K562 (cell line): ENCODE measurements around the gene SLC25A1. TPM values are rescaled to one million over a fixed set of nuclear protein-coding genes. Genes with fewer than 3 reads are reported as not detected.
A peak's percentile ranks its signal among the peaks of the same experiment; 100 is the strongest.

Experiments used
- ATAC-seq: fragments of 200-7000 bp; cut with Tn5 transposase; 3 replicates; pipeline ENCODE4 v1.9.1; 2020; ENCODE audit warnings: moderate library complexity
- BruUV-seq: library from RNA; stranded (reverse); fragments of 400-500 nt; replicated peaks from 2 replicates; lab custom pipeline; 2021; lab: Mats Ljungman, UMichigan
- CTCF ChIA-PET: fragments of 300-600 bp; formaldehyde crosslinking; extraction: SDS; loops from one replicate; lab custom pipeline; 2021; ENCODE audit warnings: low intra/inter-chr PET ratio; lab: Yijun Ruan, JAX
- POLR2A ChIA-PET: fragments of 300-600, 350-650 bp; sonication (Branson Sonifier 250); formaldehyde crosslinking; extraction: SDS; loops from one replicate; lab custom pipeline; 2021; ENCODE audit warnings: antibody characterized with exemption, inconsistent platforms; lab: Yijun Ruan, JAX
- DNase-seq, 4 experiments: peaks; one replicate each; pipeline versions ENCODE4 v3.0.0 to v3.0.0-alpha.2; 2011 to 2018; ENCODE audit warnings: low spot score in 3 of 4, mixed read lengths in 3 of 4; ENCODE audit errors: extremely low read depth in 1 of 4
- FAIRE-seq: peaks from 2 replicates; lab custom pipeline; 2011; peaks lifted over from hg19 to GRCh38; lab: Jason Lieb, UNC
- H2AFZ ChIP-seq: 2 replicates; pipeline ENCODE4 v1.6.0; 2011; ENCODE audit warnings: low read depth, low read length, control low read depth, inconsistent platforms
- H3K27ac ChIP-seq: fragments of 200-600 bp; 3 replicates; pipeline ENCODE4 v1.8.0; 2011; ENCODE audit warnings: low read depth, mild to moderate bottlenecking, control low read depth, inconsistent platforms, low read length, moderate library complexity, mixed read lengths; ENCODE audit errors: extremely low read depth
- H3K27me3 ChIP-seq, 2 experiments: fragments of 300-600 bp in 1 of 2; 2 replicates in 1 of 2; 3 replicates in 1 of 2; pipeline versions ENCODE4 v1.6.0 to v1.8.0; 2011; ENCODE audit warnings: inconsistent platforms in 2 of 2, low read length in 2 of 2, mild to moderate bottlenecking in 1 of 2, mixed read lengths in 1 of 2, moderate library complexity in 1 of 2; ENCODE audit not compliant: control insufficient read depth in 2 of 2, insufficient read depth in 2 of 2
- H3K36me3 ChIP-seq: fragments of 300-600 bp; 3 replicates; pipeline ENCODE4 v1.8.0; 2011; ENCODE audit warnings: mild to moderate bottlenecking, low read length, inconsistent platforms; ENCODE audit not compliant: control insufficient read depth, insufficient read depth
- H3K4me1 ChIP-seq, 2 experiments: fragments of 200-600 bp in 1 of 2; replicated peaks in 1 of 2; 2 replicates in 1 of 2; 3 replicates in 1 of 2; pipeline versions ENCODE4 v1.5.1 to v1.8.0; 2011; ENCODE audit warnings: inconsistent platforms in 2 of 2, low read length in 2 of 2, mild to moderate bottlenecking in 1 of 2, mixed read lengths in 1 of 2, moderate library complexity in 1 of 2; ENCODE audit not compliant: control insufficient read depth in 2 of 2, insufficient read depth in 2 of 2
- H3K4me2 ChIP-seq: 2 replicates; pipeline ENCODE4 v1.6.1; 2011; ENCODE audit warnings: low read length, control low read depth, inconsistent platforms, mixed read lengths; ENCODE audit not compliant: insufficient read depth
- H3K4me3 ChIP-seq: fragments of 200-600 bp; sonication (generic), shearing (Covaris generic); 2 replicates; pipeline ENCODE4 v1.5.1; 2016; ENCODE audit warnings: control low read depth, inconsistent platforms
- H3K79me2 ChIP-seq: fragments of 200-600 bp; 3 replicates; pipeline ENCODE4 v1.8.0; 2011; ENCODE audit warnings: low read length, inconsistent platforms; ENCODE audit not compliant: control insufficient read depth, insufficient read depth
- H3K9ac ChIP-seq, 2 experiments: 2 replicates each; pipeline versions ENCODE4 v1.6.0 to v1.6.1; 2011; ENCODE audit warnings: low read depth in 2 of 2, low read length in 2 of 2, control low read depth in 1 of 2, inconsistent platforms in 1 of 2, mild to moderate bottlenecking in 1 of 2, mixed read lengths in 1 of 2; ENCODE audit not compliant: insufficient read depth in 1 of 2
- H3K9me1 ChIP-seq: one replicate; pipeline ENCODE4 v1.6.0; 2011; ENCODE audit warnings: inconsistent platforms, mild to moderate bottlenecking, low read length, moderate library complexity; ENCODE audit not compliant: control insufficient read depth, insufficient read depth
- H3K9me3 ChIP-seq: replicated peaks from 2 replicates; pipeline ENCODE4 v1.5.1; 2011; ENCODE audit warnings: low read depth, low read length, inconsistent platforms; ENCODE audit not compliant: control insufficient read depth, insufficient read depth
- H4K20me1 ChIP-seq: replicated peaks from 2 replicates; pipeline ENCODE4 v1.6.1; 2011; ENCODE audit warnings: low read length, inconsistent platforms, mixed read lengths; ENCODE audit not compliant: control insufficient read depth, insufficient read depth
- AFF1 ChIP-seq, 2 experiments: fragments of 450-650 bp; IDR thresholded peaks; 2 replicates each; pipeline ENCODE4 v1.6.1; 2018; ENCODE audit warnings: mild to moderate bottlenecking in 2 of 2, low read depth in 1 of 2; ENCODE audit not compliant: partially characterized antibody in 2 of 2
- CBX3 ChIP-seq, 2 experiments: IDR thresholded peaks; 1 replicate in 1 of 2; 2 replicates in 1 of 2; pipeline ENCODE4 v1.6.1; 2012; ENCODE audit warnings: inconsistent platforms in 2 of 2, low read length in 2 of 2, borderline replicate concordance in 1 of 2, control low read depth in 1 of 2
- ELF1 ChIP-seq: fragments of 200-800 bp; sonication (Bioruptor generic); IDR thresholded peaks from 2 replicates; pipeline ENCODE4 v1.6.1; 2016; ENCODE audit warnings: missing genetic modification characterization, missing compliant biosample characterization
- EP300 ChIP-seq: IDR thresholded peaks from 2 replicates; pipeline ENCODE4 v1.6.1; 2012; ENCODE audit warnings: low read length, improper control_type of control experiment
- GABPB1 ChIP-seq: sonication (generic); formaldehyde crosslinking; IDR thresholded peaks from 2 replicates; pipeline ENCODE4 v1.8.0; 2022; ENCODE audit warnings: mild to moderate bottlenecking, missing genetic modification reagents
- MIER1 ChIP-seq: fragments of 450-650 bp; IDR thresholded peaks from 2 replicates; pipeline ENCODE4 v1.6.1; 2016; ENCODE audit warnings: antibody characterized with exemption, mild to moderate bottlenecking, low read depth
- PKNOX1 ChIP-seq: fragments of 450-650 bp; IDR thresholded peaks from 2 replicates; pipeline ENCODE4 v1.6.1; 2016
- RAD21 ChIP-seq, 2 experiments: fragments of 250-450 bp in 1 of 2; fragments of 450-650 bp in 1 of 2; sonication (Bioruptor Pico) in 1 of 2; formaldehyde crosslinking in 1 of 2; IDR thresholded peaks in 1 of 2; conservative IDR thresholded peaks in 1 of 2; 2 replicates each; pipeline versions ENCODE4 v1.4.0 to v1.8.0; 2020 to 2022; ENCODE audit warnings: mild to moderate bottlenecking in 2 of 2, moderate library complexity in 1 of 2
- SMAD4 ChIP-seq: fragments of 250-450 bp; sonication (Bioruptor Pico); conservative IDR thresholded peaks from 2 replicates; pipeline ENCODE4 v1.8.0; 2021; ENCODE audit warnings: inconsistent platforms, mild to moderate bottlenecking, moderate library complexity
- ZNF3 ChIP-seq: fragments of 250-450 bp; sonication (Bioruptor Pico); IDR thresholded peaks from 2 replicates; pipeline ENCODE4 v1.5.0; 2021; ENCODE audit warnings: mild to moderate bottlenecking, moderate library complexity
- WGBS: fragments of 100-300 bp; shearing (Covaris generic); methylation state at CpG from one replicate; pipeline ENCODE4 v1.1.6; 2016; ENCODE audit warnings: low coverage, mixed read lengths; ENCODE audit not compliant: insufficient coverage; ENCODE audit errors: missing lambda C conversion rate; 5-methylcytosine and 5-hydroxymethylcytosine counted together
- in situ Hi-C: fragments of 300-500 bp; cut with MboI; formaldehyde crosslinking; loops from 4 replicates; pipeline ENCODE4 v1.15.0; 2018; ENCODE audit warnings: inconsistent platforms, mixed read lengths
- intact Hi-C: fragments of 100-400 bp; cut with micrococcal nuclease; formaldehyde crosslinking; loops from 2 replicates; pipeline ENCODE4 v1.14.2; 2022
- polyA plus RNA-seq, 8 experiments: library from polyadenylated mRNA; depleted of rRNA in 4 of 8; stranded (reverse) in 5 of 8; unstranded in 3 of 8; fragments of >200 nt; fragmentation: Nextera tagmentation in 2 of 8; fragmentation: Illumina TruSeq in 1 of 8; extraction: Ambion mirVana in 2 of 8; extraction: Trizol in 1 of 8; gene quantifications; 2 replicates each; pipeline versions ENCODE4 v1.2.1 to v1.2.3, GENCODE V29; 2011 to 2014; ENCODE audit warnings: inconsistent platforms in 1 of 8, missing spikeins in 1 of 8
- total RNA-seq, 7 experiments: library from RNA; depleted of rRNA in 6 of 7; stranded (reverse); fragments of >200 nt in 6 of 7; fragmentation: Illumina TruSeq in 2 of 7; extraction: Trizol in 2 of 7; gene quantifications; 2 replicates each; pipeline versions ENCODE4 v1.2.1 to v1.2.3, GENCODE V29; 2011 to 2021; ENCODE audit warnings: low replicate concordance in 1 of 7
- TF ChIP-seq, protein P1 (sequence below): sonication (generic); formaldehyde crosslinking; IDR thresholded peaks from 2 replicates; pipeline ENCODE4 v1.8.0; 2022; ENCODE audit warnings: mild to moderate bottlenecking, missing genetic modification reagents

Gene SLC25A1
- total and polyA plus RNA-seq, 9 of the 15 experiments (the other 6 are each of a cell fraction or from before 2014, with no cell fraction given) = 11.0 to 408 (median 110) TPM

GRCh38 chr22:19143967-19144400 is 34.6 kb downstream of the SLC25A1 start (continued):
- TF ChIP-seq AFF1 (IDR thresholded peaks at IDR 0.05; ENCODE audit: low read depth in 1 of 2, partially characterized antibody in 2 of 2) (peak in 1 of 2 experiments; percentile 11), MIER1 (peak; percentile 79), PKNOX1 (0 out of 2 replicates have a peak, but pooled peaks have one; percentile 7)

DNA sequence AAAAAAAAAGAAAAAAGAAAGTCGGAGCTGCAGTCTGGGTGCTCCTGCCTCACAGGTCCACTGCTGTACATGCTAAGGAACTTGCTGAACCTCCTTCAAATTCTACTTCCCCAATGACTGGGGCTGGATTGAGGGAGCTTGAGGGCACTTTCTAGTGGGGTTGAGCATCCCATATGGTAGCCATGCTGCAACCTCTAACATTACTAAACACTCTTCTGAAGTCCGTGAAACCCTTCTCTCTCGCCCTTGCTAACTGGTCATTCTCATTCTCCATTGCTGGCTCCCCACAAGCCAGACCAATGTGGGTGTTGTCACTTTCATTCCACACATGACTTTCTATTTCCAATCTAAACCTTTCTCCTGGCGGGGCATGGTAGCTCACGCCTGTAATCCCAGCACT is 35.3 kb downstream of the SLC25A1 start:
- H3K79me2 ChIP-seq = peaks cover 15% of the 10 kb centered on the region
- H3K4me1 ChIP-seq = peaks cover 4 to 18% of the 10 kb centered on the region in 2 experiments; a peak in 4 of 5 replicates
- H3K4me2 ChIP-seq = peak overlapping the region; percentile 96
- in situ Hi-C loops (no loop called here), intact Hi-C loops (no loop called here)
- DNase-seq = no peak
- peaks cover 47% of the 10 kb centered on the region for H3K36me3 ChIP-seq
- peak; percentile 32 for FAIRE-seq
- H3K4me3 ChIP-seq = peak overlapping the region; percentile 59
- peaks cover 4% of the 10 kb centered on the region for H3K9me1 ChIP-seq
- H3K27me3 ChIP-seq = peaks cover 7 to 19% of the 10 kb centered on the region in 2 experiments; a peak in 4 of 5 replicates
- BruUV-seq = no TSS peak
- CTCF ChIA-PET = no interaction called here
- no peak for ATAC-seq
- POLR2A ChIA-PET = interaction anchor here (0.6 to 6.1 kb wide), 15 partner anchors 9 to 1389 kb away, joined by 3 to 54 read pairs (median 6); partner anchors contain the start of genes DGCR2 and TSSK2
- no peaks in the 10 kb centered on the region for H3K9me3 ChIP-seq
- H2AFZ ChIP-seq = no peak overlapping the region
- H4K20me1 ChIP-seq = 0 out of 2 replicates have a peak, but pooled peaks cover 3% of the 10 kb centered on the region
- WGBS = 57% methylated on average over 5 of the region's 5 CpGs
- no peak overlapping the region for H3K27ac ChIP-seq
- peak overlapping the region; percentile 74 to 92; a peak in 3 of 4 replicates for H3K9ac ChIP-seq
- TF ChIP-seq ELF1 = 0 out of 2 replicates have a peak, but pooled peaks have one; percentile 36
- no peak for TF ChIP-seq CBX3 (IDR thresholded peaks at IDR 0.05; ENCODE audit: borderline replicate concordance in 1 of 2, low read length in 2 of 2)
- TF ChIP-seq EP300 = no peak
- TF ChIP-seq ZNF3 (CRISPR knock-in tag) = no peak
- TF ChIP-seq, protein P1, sequence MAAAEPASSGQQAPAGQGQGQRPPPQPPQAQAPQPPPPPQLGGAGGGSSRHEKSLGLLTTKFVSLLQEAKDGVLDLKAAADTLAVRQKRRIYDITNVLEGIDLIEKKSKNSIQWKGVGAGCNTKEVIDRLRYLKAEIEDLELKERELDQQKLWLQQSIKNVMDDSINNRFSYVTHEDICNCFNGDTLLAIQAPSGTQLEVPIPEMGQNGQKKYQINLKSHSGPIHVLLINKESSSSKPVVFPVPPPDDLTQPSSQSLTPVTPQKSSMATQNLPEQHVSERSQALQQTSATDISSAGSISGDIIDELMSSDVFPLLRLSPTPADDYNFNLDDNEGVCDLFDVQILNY (CRISPR knock-in tag) = 0 out of 2 replicates have a peak, but pooled peaks have one; percentile 70
- TF ChIP-seq GABPB1 (CRISPR knock-in tag) = no peak
- TF ChIP-seq RAD21 (CRISPR knock-in tag; conservative IDR thresholded peaks at IDR 0.05 in 1 of 2, IDR thresholded peaks at IDR 0.05 in 1 of 2) = 0 out of 4 replicates have a peak, but pooled peaks of 1 of the 2 experiments have one; percentile 5
- 0 out of 2 replicates have a peak, but pooled peaks have one; percentile 31 for TF ChIP-seq SMAD4 (CRISPR knock-in tag)
